Mucosa of descending colon (tissue), 3 donors: ENCODE measurements around the gene METRN. TPM values are rescaled to one million over a fixed set of nuclear protein-coding genes. Genes with fewer than 3 reads are reported as not detected.

ENCODE experiments used
- ATAC-seq: fragments of 200-7000 bp; cut with Tn5 transposase; one replicate; pipeline ENCODE4 v1.9.1; 2020; ENCODE audit warnings: mild to moderate bottlenecking, moderate library complexity
- DNase-seq, 3 donors: peaks; one replicate each; pipeline ENCODE4 v3.0.0-alpha.2; 2020
- H3K36me3 ChIP-seq: fragments of 200-600 bp; one replicate; pipeline ENCODE4 v1.8.0; 2021; ENCODE audit warnings: low read depth, mild to moderate bottlenecking
- H3K4me1 ChIP-seq: fragments of 200-600 bp; one replicate; pipeline ENCODE4 v1.8.0; 2021; ENCODE audit warnings: low read depth, mild to moderate bottlenecking
- H3K4me3 ChIP-seq: fragments of 200-600 bp; one replicate; pipeline ENCODE4 v1.8.0; 2021; ENCODE audit warnings: mild to moderate bottlenecking
- H3K9me3 ChIP-seq: fragments of 200-600 bp; one replicate; pipeline ENCODE4 v1.8.0; 2021; ENCODE audit warnings: mild to moderate bottlenecking
- CTCF ChIP-seq: fragments of 200-600 bp; IDR thresholded peaks from one replicate; pipeline ENCODE4 v1.8.0; 2022; ENCODE audit warnings: antibody characterized with exemption, mild to moderate bottlenecking
- intact Hi-C, 2 donors: fragments of 100-400 bp; cut with DNase I in 1 of 2; cut with micrococcal nuclease in 1 of 2; formaldehyde crosslinking; loops; one replicate each; pipeline versions ENCODE4 v1.11.0 to v1.11.1; 2022; cut with DNase I, micrococcal nuclease
- total RNA-seq, 3 donors: library from RNA; stranded (reverse); fragmentation: NEBNext Ultra II Directional in 2 of 3; extraction: Animal tissue kit (Norgen Biotek cat#: 25700) in 2 of 3; gene quantifications; one replicate each; pipeline versions ENCODE4 v1.2.1 to v1.2.4, GENCODE V29; 2021 to 2023
- donor health status: DM: no; HTN: no; CAD: no; lungs with moderate emphysema.
- donor health status: DM: no; HTN: no; CAD: no.
- donor health status: DM: no; HTN: yes; CAD: no.

Gene METRN
- total RNA-seq, 3 donors from 2014 or later = 15.8 to 34.5 (median 22.0) TPM

GRCh38 chr16:698911-699671, 15.8 kb upstream of the METRN start:
- ATAC-seq (no peak), DNase-seq (no peak)
- no peak overlapping the region for H3K4me3 ChIP-seq
- peaks cover 15% of the 10 kb centered on the region for H3K4me1 ChIP-seq
- no peak for TF ChIP-seq CTCF
- no peaks in the 10 kb centered on the region for H3K9me3 ChIP-seq
- intact Hi-C loops = no loop called here
- H3K36me3 ChIP-seq = no peaks in the 10 kb centered on the region

DNA sequence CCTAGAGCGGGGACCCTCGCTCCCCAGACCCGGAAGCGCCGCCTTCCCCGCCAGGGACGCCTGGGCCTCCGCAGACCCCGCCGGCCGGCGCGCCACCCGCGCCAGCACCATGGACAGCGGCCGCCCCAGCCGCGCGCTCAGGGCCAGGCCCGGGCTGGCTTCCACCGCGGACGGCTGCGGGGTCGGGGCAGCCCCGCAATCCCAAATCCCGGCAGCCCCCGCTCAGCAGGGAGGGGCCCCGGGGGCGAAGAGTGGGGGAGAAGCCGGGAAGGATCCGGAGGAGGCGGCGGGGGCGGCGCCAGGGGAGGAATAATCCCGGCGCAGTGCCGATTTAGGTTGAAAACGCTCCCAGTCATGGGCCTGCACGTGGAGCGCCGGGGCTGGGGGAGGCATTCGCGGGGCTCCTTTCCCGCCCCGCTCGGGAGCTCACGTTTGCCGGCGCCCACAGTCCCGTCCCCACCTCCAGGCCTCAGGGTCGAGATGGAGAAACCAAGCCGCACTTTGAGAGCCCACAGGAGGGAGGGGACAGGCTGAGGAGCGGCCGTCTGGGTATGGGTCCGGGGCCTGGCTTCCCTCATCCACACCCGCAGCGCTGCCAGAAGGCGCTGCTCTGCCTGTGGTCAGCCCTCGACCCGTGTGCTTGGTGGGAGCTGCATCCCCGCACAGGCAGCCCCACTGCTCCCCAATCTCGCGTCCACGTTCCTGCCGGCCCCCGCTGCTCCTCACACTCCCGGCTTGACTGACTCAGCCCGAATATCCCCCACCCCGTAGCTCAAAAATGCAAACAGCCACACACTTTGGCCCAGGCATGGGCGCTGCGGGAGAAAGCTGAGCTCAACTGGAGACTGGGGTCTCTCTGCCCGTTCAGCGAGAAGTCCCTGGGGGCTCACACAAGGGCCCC, 14.0 kb upstream of the METRN start:
- intact Hi-C loops = no loop called here
- peaks cover 2% of the 10 kb centered on the region for H3K4me1 ChIP-seq
- no peak overlapping the region for H3K4me3 ChIP-seq
- no peak for TF ChIP-seq CTCF
- no peaks in the 10 kb centered on the region for H3K9me3 ChIP-seq
- DNase-seq (peak in 1 of 3 donors; percentile 40), ATAC-seq (peak; percentile 41)
- H3K36me3 ChIP-seq = no peaks in the 10 kb centered on the region

- no peaks in the 10 kb centered on the region for H3K9me3 ChIP-seq
- no peak for DNase-seq
- intact Hi-C loops = no loop called here
- TF ChIP-seq CTCF = no peak
- no peak overlapping the region for H3K4me3 ChIP-seq
- H3K36me3 ChIP-seq = no peaks in the 10 kb centered on the region
- no peak for ATAC-seq
- peaks cover 2% of the 10 kb centered on the region for H3K4me1 ChIP-seq
Observed at GRCh38 chr16:702341-702740, 12.6 kb upstream of the METRN start.

DNA sequence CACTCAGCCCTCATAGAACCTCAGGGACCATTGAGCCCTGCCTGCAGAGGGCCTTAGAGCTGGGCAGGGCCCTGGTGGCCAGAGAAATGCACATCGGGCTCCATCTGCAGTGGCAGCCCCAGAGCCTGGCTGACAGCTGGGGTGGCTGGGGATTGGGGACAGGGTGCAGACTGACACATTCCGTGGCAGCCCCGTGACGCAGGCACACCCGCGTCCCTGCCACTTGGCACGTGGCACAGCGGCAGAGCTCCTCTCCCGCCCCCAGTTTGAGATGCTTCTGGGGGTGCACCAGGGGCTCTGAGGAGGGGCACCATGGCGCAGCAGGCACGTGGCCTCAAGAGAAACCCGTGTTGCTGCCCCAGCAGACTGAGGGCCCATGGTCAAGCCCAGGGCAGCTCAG, 11.5 kb upstream of the METRN start:
- no peaks in the 10 kb centered on the region for H3K36me3 ChIP-seq
- ATAC-seq (no peak), DNase-seq (no peak)
- H3K4me1 ChIP-seq = peaks cover 2% of the 10 kb centered on the region
- intact Hi-C loops = no loop called here
- no peak for TF ChIP-seq CTCF
- no peak overlapping the region for H3K4me3 ChIP-seq
- no peaks in the 10 kb centered on the region for H3K9me3 ChIP-seq

GRCh38 chr16:704047-704446, 10.9 kb upstream of the METRN start:
- Histone ChIP-seq H3K4me1 (peaks cover 2% of the 10 kb centered on the region), H3K36me3 (no peaks in the 10 kb centered on the region), H3K9me3 (no peaks in the 10 kb centered on the region), H3K4me3 (no peak overlapping the region)
- no peak for ATAC-seq
- intact Hi-C loops = no loop called here
- no peak for TF ChIP-seq CTCF
- no peak for DNase-seq
